ENCODE measurements around the gene FLVCR2. TPM values are rescaled to one million over a fixed set of nuclear protein-coding genes. Genes with fewer than 3 reads are reported as not detected.

The FLVCR2 gene
- total and polyA plus RNA-seq, 2 of the 13 experiments (the other 11 are each of a cell fraction or from before 2014, with no cell fraction given) = 9.9 to 10.5 TPM

GRCh38 chr14:75615200-75615599, 36.8 kb downstream of the FLVCR2 start:
- ATAC-seq = no peak
- Histone ChIP-seq H3K4me3 (replicated peaks in 1 of 3; ENCODE audit: insufficient read depth in 1 of 3, low read depth in 2 of 3, low read length in 3 of 3) (no peak overlapping the region), H3K27ac (ENCODE audit: extremely low read length, insufficient read depth, low read length) (no peak overlapping the region), H2AFZ (ENCODE audit: low read length) (no peak overlapping the region), H3K36me3 (replicated peaks in 1 of 2; ENCODE audit: control insufficient read depth in 1 of 2, insufficient read depth in 2 of 2, low read length in 2 of 2) (peaks cover 0 to 1% of the 10 kb centered on the region in 2 experiments; a peak in 1 of 5 replicates), H3K4me2 (ENCODE audit: low read depth, low read length) (no peak overlapping the region), H3K27me3 (ENCODE audit: control insufficient read depth in 1 of 2, insufficient read depth in 2 of 2, low read length in 2 of 2) (no peaks in the 10 kb centered on the region), H4K20me1 (ENCODE audit: insufficient read depth, low read length) (no peaks in the 10 kb centered on the region), H3K9me3 (ENCODE audit: low read length) (no peaks in the 10 kb centered on the region), H3K79me2 (ENCODE audit: insufficient read depth, low read length) (no peaks in the 10 kb centered on the region), H3K4me1 (ENCODE audit: insufficient read depth, low read length) (peaks cover 19% of the 10 kb centered on the region), H3K9ac (ENCODE audit: insufficient read depth, low read depth, low read length) (no peak overlapping the region)
- in situ Hi-C loops (cut with HindIII; ENCODE audit: extremely low pct_ligation_motif_present, low pct_unique_long_range_greater_than_20kb) = no loop called here
- FAIRE-seq = no peak
- intact Hi-C loops (cut with micrococcal nuclease; ENCODE audit: unreplicated experiment) = no loop called here
- BruUV-seq (replicated peaks) = no TSS peak
- DNase-seq (ENCODE audit: low spot score) = no peak
- ChIA-PET CTCF (ENCODE audit: low intra/inter-chr PET ratio, low total read pairs) (no interaction called here), POLR2A (no interaction called here)
- TF ChIP-seq TFDP2 (CRISPR knock-in tag; IDR thresholded peaks at IDR 0.05) (no peak), KDM5A (IDR thresholded peaks at IDR 0.05; ENCODE audit: borderline replicate concordance, low read length) (no peak), ZNF335 (CRISPR knock-in tag; IDR thresholded peaks at IDR 0.05) (no peak), ZNF337 (CRISPR knock-in tag; IDR thresholded peaks at IDR 0.05; ENCODE audit: borderline replicate concordance, low read depth) (no peak), SOX13 (IDR thresholded peaks at IDR 0.05) (no peak), SOX13 (CRISPR knock-in tag; conservative IDR thresholded peaks at IDR 0.05 in 1 of 2, IDR thresholded peaks at IDR 0.05 in 1 of 2) (no peak), HOXA9 (CRISPR knock-in tag; IDR thresholded peaks at IDR 0.05; ENCODE audit: borderline replicate concordance) (no peak)
- WGBS (ENCODE audit: low lambda C conversion rate) = 94% methylated on average over 4 of the region's 4 CpGs

- BruUV-seq (replicated peaks) = no TSS peak
- H4K20me1 ChIP-seq (ENCODE audit: insufficient read depth, low read length) = no peaks in the 10 kb centered on the region
- no peak overlapping the region for H3K27ac ChIP-seq (ENCODE audit: extremely low read length, insufficient read depth, low read length)
- peaks cover 41% of the 10 kb centered on the region for H3K4me1 ChIP-seq (ENCODE audit: insufficient read depth, low read length)
- no peak overlapping the region for H3K4me3 ChIP-seq (replicated peaks in 1 of 3; ENCODE audit: insufficient read depth in 1 of 3, low read depth in 2 of 3, low read length in 3 of 3)
- H3K36me3 ChIP-seq (replicated peaks in 1 of 2; ENCODE audit: control insufficient read depth in 1 of 2, insufficient read depth in 2 of 2, low read length in 2 of 2) = no peaks in the 10 kb centered on the region
- no peak overlapping the region for H3K9ac ChIP-seq (ENCODE audit: insufficient read depth, low read depth, low read length)
- no peak overlapping the region for H3K4me2 ChIP-seq (ENCODE audit: low read depth, low read length)
- intact Hi-C loops (cut with micrococcal nuclease; ENCODE audit: unreplicated experiment) (no loop called here), in situ Hi-C loops (cut with HindIII; ENCODE audit: extremely low pct_ligation_motif_present, low pct_unique_long_range_greater_than_20kb) (no loop called here)
- ATAC-seq (no peak), FAIRE-seq (no peak), DNase-seq (ENCODE audit: low spot score) (no peak)
- no peaks in the 10 kb centered on the region for H3K9me3 ChIP-seq (ENCODE audit: low read length)
- 93% methylated on average over 1 of the region's 1 CpG for WGBS (ENCODE audit: low lambda C conversion rate)
- H3K79me2 ChIP-seq (ENCODE audit: insufficient read depth, low read length) = no peaks in the 10 kb centered on the region
- ChIA-PET POLR2A (interaction anchor here (1.4 kb wide), 1 partner anchor 31 kb away, joined by 4 read pairs; no protein-coding TSS in a partner anchor), CTCF (ENCODE audit: low intra/inter-chr PET ratio, low total read pairs) (no interaction called here)
- H2AFZ ChIP-seq (ENCODE audit: low read length) = no peak overlapping the region
- H3K27me3 ChIP-seq (ENCODE audit: control insufficient read depth in 1 of 2, insufficient read depth in 2 of 2, low read length in 2 of 2) = no peaks in the 10 kb centered on the region
- TF ChIP-seq PAX8 (CRISPR knock-in tag; IDR thresholded peaks at IDR 0.05; ENCODE audit: borderline replicate concordance) (no peak), MXD3 (CRISPR knock-in tag; IDR thresholded peaks at IDR 0.05) (no peak), ZNF317 (CRISPR knock-in tag; IDR thresholded peaks at IDR 0.05) (no peak), SAP130 (CRISPR knock-in tag; IDR thresholded peaks at IDR 0.05; ENCODE audit: low read depth) (no peak), ZSCAN20 (CRISPR knock-in tag; IDR thresholded peaks at IDR 0.05; ENCODE audit: borderline replicate concordance) (no peak), ZNF281 (CRISPR knock-in tag; IDR thresholded peaks at IDR 0.05; ENCODE audit: borderline replicate concordance) (no peak), ZNF30 (CRISPR knock-in tag; IDR thresholded peaks at IDR 0.05) (no peak), U2AF2 (IDR thresholded peaks at IDR 0.05; ENCODE audit: low read depth, low read length) (no peak), RBAK (CRISPR knock-in tag; IDR thresholded peaks at IDR 0.05) (no peak)
Measured at GRCh38 chr14:75619548-75619947, 41.1 kb downstream of the FLVCR2 start.

Measured in HepG2 (cell line).